HG02642 (cell line): ENCODE data around the gene PHF11.
A peak's percentile ranks its signal among the peaks of the same experiment; 100 is the strongest.
"Not testable (repeated sequence)": the region's sequence is repeated elsewhere in the genome, so short reads cannot be mapped to it uniquely, and the experiment has no call there.

Experiments used
- ATAC-seq: cut with Tn5 transposase; IDR thresholded peaks from one replicate; pipeline ENCODE4 v1.9.1; 2021; ENCODE audit warnings: mild to moderate bottlenecking; ENCODE audit not compliant: unreplicated experiment, poor library complexity

PHF11 gene

DNA sequence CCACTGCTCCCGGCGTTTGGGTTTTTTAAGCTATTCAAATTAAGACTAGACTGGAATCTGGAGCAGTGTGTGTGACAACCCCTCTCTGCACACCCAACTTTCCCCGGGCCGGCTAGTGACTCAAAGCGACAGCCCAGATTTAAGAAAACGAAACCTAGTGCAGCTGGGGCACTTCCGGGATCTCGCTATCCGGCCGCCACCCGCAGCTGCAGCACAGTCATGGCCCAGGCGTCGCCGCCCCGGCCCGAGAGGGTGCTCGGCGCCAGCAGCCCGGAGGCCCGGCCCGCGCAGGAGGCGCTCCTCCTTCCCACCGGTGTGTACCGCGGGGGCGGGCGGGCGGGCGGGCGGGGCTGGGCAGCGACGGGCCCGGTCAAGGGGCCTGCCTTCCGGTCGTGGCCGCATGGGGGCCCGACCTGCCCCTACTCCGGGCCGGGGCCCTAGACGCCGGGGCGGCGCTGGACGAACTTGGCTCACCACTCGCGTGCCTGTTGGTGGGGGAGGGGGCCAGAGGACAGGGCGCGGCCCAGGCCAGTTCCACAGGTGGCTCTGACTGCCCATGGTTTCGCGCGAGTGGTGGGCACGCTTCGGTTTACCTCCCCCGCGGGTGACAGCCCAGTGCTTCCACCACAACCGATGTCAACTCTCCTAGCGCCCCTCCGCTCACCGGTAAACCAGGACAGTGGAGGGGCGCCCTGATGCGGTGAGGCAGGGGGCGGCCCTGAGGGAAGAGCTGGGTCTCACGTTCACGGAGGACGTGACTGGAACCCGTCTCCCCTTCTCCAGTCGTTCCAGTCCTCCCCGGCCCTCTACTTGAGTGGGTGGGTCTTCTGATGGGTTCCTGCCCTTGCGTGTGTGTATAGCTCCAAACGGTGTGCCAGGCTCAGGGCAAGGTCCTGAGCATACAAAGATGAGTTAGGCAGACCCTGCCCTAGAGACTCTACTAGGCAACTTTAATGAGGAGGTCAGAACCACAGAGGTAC lies at the start of gene PHF11:
PHF11 (plus strand) TSS at position 171 of the 980 bp plus-strand sequence; CDS start at position 220, 49 bp downstream.
- ATAC-seq, result peak; percentile 88

DNA sequence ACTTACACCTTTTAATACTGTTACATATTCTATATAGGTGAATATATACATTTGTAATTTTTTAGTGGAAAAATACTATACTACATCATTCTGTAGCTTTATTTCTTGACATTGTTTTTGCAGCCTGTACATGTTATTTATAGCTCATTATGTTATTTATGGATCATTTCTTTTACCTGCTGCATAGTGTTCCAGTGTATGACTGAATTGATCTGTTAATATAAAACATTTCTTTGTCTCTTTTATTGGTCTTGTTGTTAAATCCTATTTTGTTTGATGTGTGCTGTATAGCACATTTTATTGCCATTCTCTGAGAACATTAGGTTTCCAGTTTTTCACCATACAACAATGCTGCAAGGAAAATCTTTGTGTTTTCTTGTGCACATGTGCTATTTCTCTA lies 49.3 kb upstream of the PHF11 start:
- ATAC-seq, result no peak

DNA sequence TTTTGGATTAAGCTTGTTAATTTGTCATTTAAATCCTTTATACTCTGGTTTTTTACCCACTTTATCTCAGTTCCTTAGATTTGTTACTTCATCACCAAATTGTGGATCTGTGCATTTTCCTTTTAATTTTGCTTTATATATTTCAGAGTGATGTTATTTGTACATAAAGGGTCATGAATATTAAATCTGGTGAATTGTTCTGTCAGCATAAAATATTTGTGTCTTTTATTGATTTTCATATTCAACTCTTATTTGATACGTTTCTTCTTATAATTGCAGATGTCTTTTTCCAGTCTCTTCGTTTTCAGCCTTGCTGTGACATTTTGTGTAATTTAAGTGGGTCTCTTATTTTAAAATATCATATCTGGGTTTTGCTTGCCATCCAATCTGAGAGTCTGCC lies 47.0 kb upstream of the PHF11 start:
- ATAC-seq, result no peak

DNA sequence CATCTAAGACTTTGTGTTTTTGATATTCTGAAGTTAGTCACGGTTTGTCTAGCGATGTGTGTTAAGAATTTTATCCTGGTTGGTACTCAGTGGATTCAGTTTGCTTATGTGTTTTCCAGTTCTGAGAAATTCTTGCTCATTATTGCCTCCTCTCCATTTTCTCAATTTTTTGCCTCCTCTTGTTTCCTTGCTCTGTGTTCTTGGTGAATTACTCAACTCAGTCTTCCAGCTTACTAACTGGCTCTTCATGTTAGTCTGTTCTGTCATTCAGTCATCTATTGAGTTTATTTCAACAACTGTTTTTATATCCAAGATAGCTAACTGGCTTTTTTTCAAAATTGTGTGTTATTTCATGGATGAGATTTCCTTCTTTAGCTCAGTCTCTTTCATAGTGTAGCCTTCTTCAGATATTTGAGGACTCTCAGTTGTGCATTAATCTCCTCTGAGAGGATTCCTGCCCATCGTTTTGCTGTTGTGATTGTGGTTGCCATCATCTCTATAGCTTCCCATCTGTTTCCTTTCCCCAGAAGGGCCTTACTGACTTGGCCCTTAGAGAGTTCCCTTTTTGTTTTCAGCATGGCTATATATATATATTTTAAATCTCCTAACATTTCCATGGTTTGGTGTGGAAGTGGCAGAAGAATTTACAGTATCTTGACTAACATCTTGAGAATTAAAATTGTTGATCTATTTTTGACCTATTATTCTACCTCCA lies 45.5 kb upstream of the PHF11 start:
- no peak for ATAC-seq

DNA sequence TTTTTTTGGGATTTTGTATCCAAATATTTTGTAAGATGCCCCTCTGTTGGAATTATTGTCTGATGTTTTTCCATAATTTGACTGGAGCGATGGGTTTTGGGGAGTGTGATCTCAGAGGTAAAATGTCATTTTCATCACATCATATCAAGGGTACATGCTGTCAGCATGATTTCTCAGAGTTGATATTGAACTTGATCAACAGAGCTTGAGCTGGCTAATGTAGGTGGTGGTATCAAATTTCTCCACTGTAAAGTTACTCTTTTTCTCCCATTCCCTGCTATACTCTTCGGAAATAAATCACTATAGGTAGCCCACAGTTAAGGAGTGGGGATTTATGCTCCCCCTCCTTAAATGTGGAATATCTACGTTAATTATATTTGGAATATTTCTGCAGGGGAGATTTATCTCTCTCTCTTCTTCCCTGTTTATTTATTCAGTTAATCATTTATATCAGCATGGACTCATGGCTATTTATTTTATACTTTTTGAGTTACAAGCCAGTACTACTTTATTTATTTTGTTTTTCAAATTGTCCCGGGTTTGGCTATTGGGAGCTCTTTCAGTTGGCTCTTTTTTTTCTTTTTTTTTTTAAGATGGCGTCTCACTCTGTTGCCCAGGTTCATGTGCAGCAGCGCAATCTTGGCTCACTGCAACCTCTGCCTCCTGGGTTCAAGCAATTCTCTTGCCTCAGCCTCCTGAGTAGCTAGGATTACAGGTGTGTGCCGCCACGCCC lies 42.9 kb upstream of the PHF11 start:
- ATAC-seq, result no peak

DNA sequence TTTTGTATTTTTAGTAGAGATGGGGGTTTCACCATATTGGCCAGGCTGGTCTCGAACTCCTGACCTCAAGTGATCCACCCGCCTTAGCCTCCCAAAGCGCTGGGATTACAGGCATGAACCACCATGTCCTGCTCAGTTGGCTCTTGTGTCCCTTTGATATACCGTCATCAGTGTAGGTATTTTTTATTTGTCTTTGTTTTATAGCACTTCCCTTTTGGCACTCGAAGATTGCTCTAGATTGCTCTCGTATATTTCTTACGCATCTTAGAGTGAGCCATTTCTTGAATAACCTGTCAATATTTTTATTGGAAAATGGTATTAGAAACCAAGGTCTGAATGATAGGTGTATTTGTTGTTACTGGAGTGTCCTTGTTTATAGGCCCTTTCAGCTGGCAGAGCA lies 42.3 kb upstream of the PHF11 start:
- no peak for ATAC-seq

DNA sequence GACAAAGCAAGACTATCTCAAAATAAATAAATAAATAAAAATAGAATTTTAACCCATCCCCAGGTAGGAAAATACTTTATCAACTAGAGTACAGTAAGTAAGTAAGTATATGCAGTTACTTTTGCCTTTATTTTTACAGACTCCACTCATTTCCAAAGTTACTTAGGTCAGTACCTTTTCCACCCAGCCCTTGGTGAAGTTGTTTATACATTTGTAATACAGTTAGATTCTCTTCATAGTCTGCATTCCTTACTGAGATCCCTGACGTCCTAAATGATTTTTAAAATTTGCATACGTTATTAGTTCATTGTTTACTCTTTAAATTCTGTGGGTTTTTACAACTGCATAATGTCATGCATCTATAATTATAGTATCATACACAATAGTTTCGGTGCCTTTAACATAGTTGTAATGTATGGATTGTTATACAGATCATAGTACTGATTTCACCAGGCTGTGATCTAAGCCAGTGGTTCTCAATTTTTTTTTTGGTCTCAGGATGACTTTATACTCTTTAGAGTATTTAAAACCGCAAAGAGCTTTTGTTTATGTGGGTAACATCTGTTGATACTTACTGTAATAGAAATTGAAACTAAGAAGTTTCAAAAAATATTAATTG lies 41.3 kb upstream of the PHF11 start:
- peak; percentile 90 for ATAC-seq

DNA sequence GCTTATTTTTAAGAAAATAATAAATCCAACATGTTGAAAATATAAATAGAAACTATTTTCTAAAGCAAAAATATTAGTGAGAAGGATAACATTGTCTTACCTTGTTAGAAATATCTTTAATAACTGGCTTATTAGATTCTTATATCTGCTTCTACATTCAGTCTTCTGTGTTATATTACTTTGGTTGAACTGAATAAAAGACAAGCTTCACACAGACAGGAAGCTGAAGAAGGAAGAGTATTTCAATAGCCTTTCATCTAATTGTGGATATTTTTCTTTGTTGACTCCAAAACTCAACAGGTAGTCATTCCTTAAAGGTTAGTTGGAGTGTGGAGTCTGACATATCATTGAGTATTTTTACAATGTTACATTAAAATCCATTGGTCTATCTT lies 40.8 kb upstream of the PHF11 start:
- ATAC-seq, result no peak

DNA sequence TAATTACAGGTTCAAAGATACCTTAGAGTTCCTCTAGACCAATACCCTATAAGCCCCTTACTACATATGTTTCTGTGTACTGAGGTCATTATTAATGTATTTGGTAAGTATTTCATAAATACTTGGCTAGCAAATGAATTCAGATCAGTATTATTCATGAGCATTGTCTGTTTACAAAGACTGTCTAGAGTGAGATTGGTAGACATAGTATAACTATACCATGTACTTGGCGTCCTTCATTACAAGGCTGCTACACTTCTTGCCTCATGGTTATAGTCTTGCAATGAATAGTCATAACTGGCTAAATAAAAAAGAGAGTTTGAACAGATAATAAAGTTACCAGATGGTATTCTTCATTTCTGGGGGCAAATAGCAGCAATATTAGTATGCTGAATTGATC lies 39.6 kb upstream of the PHF11 start:
- no peak for ATAC-seq

DNA sequence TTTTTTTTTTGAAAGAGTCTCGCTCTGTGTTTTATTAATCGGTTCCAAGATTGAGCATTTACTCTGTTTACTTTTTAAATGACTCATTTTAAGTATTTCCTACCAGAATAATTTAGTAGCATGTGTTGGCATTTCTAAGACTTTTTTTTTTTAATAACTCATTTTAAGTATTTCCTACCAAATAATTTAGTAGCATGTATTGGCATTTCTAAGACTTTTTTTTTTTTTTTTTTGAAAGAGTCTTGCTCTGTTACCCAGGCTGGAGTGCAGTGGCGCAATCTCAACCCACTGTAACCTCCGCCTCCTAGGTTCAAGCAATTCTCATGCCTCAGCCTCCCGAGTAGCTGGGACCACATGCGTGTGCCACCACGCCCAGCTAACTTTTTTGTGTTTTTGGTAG lies 38.5 kb upstream of the PHF11 start:
- no peak for ATAC-seq

DNA sequence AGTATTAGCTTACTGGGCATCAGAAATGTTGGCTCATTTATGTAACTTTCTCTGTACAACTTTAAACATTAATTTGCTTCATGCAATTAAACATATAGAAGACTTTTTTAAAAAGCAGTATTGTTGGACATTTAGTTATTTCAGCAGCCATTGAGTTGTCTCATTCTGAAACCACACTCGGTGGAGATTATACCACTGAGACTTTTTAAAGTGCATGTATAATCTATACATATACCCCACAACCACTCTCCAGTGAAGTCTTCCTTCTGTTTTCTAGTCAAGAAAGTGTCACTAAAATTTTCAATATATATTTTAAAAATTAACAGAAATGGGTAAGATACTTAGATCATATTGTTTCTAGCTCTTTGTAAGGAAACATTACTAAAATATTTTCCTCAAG lies 36.2 kb upstream of the PHF11 start:
- no peak for ATAC-seq

DNA sequence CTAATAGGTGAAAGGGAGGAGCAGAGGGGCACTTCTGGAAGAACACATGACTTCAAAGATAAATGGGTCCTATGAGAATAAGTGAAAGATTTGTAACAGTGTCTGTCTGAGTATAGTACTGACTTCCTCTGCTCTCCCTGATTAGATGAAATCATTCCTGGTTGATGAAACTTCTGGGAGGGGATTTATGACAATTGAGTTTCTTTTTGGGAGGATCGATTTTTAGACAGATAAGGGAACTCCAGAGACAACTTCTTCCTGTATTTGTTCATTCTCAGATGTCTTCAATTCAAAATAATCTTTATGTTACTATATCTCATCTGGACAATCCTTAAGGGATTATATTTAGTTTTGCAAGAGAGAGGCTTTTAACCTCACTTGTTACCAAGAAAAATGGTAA lies 31.7 kb upstream of the PHF11 start:
- ATAC-seq, result no peak

DNA sequence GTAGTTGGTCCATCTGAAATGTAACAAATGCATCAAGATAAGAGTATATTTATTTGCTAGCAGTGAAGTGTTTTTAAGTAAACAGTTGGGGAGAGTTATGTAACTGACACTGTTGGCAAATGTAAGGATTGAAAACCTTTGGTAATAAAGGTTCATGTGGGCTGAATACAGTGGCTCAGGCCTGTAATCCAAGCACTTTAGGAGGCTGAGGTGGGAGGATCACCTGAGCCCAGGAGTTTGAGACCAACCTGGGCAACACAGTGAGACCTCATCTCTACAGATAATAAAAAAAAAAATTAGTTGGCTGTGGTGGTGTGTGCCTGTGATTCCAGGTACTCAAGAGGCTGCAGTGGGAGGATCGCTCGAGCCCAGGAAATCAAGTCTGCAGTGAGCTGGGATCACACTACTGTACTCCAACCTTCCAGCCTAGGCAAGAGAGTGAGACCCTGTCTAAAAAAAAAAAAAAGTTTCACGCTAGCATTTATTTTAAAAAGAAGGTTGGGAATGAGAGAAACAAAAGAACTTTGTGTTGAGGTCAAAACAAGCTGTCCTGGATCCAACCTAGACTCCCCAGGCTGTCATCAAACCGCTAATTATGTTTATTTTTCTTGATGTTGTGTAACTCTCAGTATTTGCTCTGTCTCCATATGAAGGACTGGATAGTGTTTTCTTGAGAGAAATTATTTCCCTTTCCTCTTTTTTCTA lies 31.0 kb upstream of the PHF11 start:
- ATAC-seq, result no peak

DNA sequence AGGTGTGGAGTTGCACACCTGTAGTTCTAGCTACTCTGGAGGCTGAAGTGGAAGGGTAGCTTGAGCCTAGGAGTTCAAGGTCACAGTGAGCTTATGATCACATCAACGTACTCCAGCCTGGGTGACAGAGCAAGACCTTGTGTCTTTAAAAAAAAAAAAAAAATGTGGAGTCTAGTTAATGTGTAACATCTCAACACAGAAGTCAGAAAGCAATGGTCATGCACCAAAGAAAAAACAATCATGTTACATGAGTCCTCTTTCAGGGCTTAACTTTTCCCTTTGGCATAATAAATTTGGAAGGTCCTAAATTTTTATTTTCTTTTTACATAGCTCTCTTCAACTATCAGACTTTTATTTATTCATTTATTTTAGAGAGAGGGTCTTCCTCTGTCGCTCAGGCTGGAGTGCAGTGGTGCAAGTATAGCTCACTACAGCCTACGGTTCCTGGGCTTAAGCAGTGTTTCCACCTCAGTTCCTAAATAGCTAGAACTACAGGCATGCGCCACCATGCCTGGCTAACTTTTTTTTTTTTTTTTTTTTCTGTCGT lies 29.4 kb upstream of the PHF11 start:
- ATAC-seq, result no peak

DNA sequence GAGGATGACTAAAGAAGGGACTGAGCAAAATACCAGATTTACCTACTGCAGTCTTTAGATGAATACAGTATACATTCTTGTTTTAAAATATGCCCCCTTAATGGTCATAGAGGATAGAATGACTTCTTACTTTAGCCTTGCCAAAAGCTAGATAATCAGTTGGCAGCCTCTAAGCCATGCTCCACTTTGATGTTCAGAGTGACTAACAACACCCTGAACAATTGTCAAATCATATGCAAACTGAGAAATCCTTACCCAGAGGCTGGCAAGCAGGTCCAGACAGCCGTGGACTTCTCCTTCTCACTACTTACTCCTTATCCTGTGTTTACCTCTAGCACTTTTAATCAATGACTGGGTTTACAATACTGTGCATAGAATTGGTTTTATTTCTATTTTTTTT lies 23.6 kb upstream of the PHF11 start:
- no peak for ATAC-seq

DNA sequence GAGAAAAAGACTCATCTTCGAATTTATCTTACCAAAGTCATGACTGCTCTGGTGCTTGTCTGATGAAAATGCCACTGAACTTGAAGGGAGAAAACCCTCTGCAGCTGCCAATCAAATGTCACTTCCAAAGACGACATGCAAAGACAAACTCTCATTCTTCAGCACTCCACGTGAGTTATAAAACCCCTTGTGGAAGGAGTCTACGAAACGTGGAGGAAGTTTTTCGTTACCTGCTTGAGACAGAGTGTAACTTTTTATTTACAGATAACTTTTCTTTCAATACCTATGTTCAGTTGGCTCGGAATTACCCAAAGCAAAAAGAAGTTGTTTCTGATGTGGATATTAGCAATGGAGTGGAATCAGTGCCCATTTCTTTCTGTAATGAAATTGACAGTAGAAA lies 19.2 kb upstream of the PHF11 start:
- ATAC-seq, result no peak

DNA sequence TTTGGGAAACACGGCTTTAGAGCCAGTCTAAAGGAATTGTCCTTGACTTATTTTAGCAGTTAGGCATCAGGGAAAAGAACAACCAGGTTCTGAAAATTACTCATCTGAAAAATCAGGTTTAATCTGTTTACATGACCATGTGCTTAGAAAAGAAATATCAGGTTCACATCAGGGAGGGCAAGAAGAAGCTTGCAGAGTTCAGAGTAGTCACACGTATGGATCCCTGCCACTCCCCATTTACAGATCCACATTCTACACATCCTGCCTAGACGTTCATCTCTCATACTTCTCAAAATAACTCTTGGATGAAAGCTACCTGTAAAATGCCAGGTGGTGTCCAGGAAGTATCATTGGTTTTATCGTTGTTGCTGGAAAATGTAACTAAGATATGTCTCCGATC lies 14.0 kb upstream of the PHF11 start:
- ATAC-seq, result no peak

DNA sequence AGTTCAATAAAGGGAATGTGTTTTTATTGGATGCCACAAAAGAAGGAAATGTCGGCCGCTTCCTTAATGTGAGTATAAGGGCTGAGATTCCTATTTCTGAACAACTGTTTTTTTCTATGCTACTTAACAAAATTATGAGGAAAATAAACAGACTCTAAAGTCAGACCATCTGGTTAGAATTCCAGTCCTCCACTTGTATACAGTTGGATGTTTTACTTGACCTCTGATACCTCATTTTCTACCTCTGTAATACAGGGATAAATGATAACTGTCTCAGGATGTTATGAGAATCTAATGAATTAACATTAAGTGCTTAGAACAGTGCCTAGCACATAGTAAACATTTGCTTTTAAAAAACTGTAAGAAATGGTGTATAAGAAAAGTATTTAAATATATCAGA lies 7.2 kb upstream of the PHF11 start:
- no peak for ATAC-seq

DNA sequence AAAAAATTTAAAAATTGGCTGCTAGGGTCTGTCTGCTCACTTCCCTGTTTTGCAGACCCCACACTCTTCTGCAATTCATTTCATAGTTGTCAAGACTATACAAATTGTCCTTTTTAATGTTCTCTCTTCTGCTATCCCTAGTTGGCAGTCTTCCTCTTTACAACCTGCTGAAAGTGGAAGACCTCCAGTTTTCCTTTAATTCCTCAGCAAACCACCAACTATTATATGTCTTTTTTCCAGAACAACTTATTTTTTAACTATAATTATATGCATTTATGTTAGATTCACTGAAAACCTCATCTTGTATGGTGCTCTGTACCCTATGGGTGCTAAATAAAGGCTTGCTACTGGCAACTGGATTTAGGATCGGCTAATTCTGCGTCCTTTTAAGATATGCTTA lies 1.1 kb upstream of the PHF11 start:
- ATAC-seq, result no peak

DNA sequence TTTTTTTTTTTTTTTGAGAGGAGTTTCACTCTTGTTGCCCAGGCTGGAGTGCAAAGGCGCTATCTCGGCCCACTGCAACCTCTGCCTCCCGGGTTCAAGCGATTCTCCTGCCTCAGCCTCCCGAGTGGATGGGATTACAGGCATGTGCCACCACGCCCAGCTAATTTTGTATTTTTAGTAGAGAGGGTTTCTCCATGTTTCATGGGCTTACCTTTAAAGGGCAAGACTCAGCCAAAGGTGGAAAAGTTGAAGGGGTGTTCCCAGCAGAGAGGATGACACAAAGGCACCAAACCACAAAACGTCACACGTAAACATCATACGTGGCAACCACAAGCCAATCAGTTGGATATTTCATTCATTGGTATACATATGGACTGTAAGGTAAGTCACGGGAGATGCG lies 1.1 kb downstream of the PHF11 start:
- not testable (repeated sequence) for ATAC-seq
